Measurements from ENCODE around the gene RNF20.
"Not testable (repeated sequence)": the region's sequence is repeated elsewhere in the genome, so short reads cannot be mapped to it uniquely, and the experiment has no call there.

RNF20 gene

DNA sequence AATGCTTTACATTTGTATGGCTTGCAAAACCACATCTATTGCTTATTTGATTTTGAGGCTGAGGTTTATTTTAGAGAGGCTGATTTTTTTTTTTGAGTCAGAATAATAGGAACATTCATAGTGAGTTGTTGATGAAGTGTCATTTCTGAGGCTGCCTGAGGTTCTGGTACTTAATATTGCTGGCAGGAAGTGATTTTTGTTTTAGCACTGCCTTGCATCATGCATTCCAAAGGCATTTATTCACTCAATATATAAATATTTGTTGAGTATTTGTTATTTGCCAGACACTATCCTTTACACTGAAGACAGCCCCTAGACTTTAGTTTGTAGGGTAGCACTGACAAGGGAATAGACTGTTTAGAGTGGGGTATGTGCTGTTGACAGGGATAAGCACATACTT is 2.7 kb downstream of the RNF20 start:
- no peak for DNase-seq

DNA sequence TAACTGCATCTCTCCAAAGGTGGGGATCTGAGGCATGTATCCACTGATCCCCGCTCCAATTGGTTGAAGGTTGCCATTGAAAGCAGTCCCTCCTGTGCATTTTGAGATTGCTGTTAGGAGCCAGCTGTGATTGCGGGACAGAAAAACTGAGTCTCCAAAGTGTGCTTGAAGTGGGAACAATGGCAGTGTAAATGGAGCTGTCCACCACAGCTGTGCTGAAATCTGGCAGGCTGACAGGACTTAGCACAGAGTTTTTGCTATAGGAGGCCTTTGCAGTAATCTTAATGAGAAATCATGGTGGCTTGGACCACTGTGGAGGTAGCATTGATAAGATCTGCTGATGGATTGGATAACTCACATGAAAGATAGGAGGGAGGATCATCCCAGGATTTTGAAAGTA is 3.3 kb downstream of the RNF20 start:
- no peak for DNase-seq

DNA sequence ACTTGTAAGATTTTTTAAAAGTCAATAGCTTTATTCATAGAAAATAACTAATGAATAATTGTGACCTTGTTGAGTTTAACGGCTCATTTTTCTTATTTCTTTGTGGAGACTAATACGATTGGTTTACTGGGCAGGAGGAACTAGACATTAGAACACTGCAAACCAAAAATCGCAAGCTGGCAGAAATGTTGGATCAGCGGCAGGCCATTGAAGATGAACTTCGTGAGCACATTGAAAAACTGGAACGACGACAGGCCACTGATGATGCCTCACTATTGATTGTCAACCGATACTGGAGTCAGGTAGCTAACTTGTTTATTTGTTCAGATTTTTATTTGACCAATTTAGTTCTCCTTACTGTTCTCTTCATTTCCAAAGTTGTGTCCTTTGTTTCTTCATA is 6.4 kb downstream of the RNF20 start:
- no peak for DNase-seq

DNA sequence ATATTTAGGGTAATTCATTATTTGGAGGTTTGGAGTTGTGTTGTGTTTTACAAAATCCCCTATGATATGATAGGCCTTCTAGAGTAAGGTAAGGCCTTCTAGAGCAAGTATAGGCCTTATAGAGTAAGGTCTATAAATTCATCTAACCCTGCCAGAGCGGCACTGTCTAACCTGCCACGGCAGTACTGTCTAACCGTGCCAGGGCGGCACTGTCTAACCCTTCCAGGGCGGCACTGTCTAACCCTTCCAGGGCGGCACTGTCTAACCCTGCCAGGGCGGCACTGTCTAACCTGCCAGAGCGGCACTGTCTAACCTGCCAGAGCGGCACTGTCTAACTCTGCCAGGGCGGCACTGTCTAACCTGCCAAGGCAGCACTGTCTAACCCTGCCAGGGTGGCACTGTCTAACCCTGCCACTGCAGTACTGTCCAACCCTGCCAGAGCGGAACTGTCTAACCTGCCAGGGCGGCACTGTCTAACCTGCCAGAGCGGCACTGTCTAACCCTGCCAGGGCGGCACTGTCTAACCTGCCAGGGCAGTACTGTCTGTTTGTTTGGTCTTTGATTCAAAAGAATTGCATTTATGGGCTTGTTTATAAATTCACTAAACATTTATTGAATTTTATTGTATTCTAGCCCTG is 9.6 kb downstream of the RNF20 start:
- DNase-seq = no peak

DNA sequence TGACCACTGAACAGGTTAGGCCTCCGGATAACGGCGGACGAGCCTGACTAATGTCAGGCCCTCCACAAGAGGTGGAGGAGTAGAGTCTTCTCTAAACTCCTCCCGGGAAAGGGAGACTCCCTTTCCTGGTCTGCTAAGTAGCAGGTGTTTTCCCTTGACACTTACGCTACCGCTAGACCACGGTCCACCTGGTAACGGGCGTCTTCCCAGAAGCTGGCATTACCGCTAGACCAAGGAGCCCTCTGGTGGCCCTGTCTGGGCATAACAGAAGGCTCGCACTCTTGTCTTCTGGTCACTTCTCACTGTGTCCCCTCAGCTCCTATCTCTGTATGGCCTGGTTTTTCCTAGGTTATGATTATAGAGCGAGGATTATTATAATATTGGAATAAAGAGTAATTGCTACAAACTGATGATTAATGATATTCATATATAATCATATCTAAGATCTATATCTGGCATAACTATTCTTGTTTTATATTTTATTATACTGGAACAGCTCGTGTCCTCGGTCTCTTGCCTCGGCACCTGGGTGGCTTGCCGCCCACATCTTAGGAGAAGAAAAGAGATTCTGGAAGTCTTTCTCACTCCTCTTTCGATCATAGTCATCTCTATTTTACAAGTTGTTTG is 15.9 kb downstream of the RNF20 start:
- not testable (repeated sequence) for DNase-seq

DNA sequence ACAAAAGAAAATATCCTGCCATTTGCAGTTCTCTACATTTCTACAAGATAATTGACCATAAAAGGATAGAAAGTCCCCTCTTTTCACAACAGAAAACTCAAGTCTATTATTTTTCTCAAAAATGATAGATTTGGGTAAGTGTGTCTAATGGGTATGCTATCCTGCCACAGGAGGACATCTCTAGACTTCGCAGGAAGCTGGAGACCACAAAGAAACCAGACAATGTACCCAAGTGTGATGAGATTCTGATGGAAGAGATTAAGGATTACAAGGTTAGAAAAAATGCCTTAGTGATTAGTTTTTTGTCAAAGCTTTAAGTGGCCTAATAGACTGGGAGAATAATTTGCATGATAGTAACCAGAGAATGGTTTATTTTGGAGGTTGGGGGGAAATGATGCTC is 28.1 kb downstream of the RNF20 start:
- DNase-seq = no peak

DNA sequence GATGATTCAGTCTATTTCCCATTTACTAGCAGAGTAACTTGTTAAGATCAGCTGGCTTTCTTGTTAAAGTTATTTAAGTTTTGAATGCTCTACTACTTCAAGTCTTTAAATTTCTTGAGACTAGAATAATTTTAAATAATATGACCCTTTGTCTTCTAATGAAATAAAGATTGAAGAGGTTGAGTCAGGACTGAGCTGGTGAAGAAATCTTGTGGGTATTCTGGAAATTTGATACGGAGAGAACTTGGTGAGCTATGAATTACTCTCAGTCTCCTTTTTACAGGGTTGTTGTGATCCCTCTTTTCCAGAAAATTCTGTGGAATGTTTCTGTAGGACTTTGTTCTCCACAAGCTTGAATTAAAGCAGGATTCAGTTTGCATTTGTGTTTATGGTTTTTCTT is 29.3 kb downstream of the RNF20 start:
- no peak for DNase-seq

DNA sequence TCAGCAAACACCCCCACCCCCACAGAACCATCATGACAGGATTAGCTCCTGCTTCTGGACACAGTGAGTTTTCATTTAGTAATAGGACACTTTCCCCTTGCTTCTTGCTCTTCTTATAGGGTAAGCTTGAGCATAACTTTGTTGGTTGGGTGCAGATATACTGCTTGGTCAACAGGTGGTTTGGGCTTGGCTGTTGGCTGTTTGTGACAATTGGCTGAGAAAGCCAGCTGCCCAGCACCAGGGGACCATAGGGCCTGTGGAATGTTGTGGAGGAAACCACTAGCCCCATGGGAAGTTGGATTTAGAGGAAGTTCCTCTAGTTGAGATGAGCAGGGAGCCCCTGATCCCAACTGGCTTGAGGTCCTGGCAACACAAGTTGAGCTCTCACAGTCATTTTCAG is 30.6 kb downstream of the RNF20 start:
- DNase-seq = no peak

DNA sequence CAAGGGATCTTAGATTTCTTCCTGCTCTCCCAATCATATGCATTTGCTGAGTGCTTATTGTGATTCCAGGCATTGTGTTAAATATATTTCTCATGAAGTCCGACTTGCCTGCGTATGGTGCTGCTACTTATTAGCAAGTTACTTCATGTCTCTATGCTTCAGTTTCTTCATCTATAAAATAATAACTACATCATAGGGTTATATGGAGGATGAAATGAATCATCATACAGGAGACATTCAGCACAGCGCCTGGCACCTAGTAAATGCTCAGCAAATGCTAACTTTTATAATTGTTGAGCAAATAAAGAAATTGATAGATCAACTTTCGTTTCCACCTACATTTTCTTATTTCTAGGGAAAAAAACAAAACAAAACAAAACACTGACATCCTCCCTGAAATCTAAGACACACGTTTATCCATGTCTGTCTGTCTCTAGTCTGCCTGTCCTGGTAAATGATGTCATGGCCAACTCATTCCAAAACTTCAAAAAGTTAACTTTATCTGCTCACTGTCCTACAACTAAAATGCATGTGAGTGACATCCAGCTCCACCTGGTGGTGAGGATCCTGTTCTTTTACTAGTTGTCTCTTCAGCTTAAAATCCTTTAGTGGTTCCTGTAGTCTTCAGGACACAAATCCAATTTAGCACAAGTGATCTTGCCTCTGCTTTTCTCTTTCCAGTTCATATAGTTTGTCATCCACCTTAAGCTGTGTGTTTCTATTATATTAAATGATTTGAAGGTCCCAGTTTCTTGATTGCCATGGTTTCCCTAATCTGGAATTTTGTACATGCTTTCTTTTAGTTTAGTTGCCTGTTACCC is 33.5 kb downstream of the RNF20 start:
- DNase-seq = peak; percentile 6 to 30

DNA sequence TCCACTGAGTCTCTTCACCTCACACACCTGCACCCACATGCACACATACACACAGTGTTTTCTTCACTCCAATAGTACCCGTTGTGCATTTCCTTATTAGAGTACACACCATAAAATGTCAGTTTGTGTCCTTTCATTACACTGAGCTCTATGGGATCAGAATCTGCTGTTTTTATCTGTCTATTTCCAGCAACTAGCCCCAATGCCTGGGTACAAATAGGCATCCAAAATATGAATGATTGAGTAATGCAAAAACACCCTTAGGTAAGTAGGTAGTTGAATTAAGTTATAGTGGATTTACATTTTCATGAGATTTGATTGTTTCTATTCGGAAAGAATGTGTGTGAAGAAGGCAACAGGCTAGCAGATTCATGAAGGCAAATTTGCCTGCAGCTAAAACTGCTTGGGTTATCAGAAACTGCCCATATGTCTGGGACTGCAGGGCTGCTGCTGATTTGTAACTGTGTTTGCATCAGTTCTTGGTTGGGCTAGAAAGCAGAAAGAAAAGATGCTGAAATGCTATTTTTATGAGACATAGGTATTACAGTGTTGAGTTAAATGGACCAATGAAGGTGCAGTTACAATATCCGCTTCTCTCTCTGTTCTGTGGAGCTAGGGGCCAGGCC is 34.2 kb downstream of the RNF20 start:
- no peak for DNase-seq

DNA sequence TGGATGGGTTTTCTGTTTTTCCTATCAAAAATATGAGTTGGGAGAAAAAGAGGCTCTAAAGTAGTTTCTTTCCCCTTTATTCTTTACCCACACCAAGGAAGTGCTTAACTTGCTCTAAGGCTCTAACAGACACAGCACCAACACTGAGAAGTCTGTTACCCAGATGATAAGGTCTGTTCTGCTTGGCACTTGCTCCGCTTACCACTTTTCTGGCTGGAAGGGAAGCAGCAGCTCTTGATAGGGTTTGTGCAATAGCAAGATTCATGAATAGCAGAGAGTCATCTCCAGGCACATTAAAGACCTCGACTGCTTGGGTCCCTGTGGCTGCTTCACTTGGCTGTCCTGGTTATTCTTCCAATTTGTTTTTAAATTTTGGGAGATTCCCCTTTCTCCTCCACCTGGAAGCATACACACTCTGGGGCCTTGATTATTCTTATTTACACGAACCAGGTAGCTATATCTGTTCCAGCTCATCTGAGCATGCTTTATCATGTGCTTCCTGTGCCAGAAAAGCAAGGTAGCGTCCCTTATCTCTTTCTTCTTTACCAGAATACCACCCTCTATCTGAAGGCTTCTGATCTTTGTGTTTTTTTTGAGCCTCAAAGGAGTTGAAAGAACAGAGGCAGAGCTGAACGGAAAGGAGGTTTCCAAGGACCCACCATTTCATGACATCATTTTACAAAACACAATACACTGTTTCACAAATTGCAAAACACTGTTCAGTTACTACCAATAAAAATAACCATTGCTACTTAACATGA is 36.3 kb downstream of the RNF20 start:
- no peak for DNase-seq

DNA sequence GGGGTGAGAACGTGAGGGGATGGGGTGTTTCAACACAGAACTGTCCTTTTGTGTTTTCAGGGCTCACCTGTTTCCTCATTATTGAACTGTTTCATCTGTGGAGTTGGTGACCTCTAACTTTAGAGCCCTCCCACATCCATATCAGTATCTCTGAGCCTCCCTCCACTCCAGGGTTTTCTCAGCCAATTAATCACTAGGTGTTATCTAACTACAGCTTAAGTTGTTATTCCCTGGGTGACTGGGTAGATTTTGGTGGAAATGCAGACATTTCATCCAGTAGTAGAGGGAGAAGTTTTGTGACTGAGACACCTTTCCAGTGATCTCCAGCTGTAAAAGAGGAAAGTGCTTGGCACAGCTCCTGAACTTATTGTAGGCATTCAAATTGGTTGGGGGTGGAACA is 37.5 kb downstream of the RNF20 start:
- no peak for DNase-seq

DNA sequence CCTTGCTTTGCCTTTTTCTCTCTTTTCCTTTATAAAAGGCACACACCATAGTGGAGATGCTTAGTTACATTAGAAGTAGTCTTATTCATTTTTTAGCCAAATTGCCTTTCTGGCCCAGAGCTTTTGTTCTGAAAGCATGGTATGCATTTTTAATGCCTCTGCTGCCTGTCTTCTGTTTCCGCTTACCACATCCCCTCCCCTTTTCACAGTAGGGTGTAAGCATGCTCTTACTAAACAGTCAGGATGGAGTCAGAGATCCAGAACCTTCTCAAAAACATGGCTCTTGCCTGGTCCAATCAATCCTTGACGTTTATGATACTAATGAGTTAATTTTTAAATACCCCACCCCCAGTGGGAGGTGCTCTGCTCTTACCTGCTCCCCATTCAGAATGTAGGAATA is 38.7 kb downstream of the RNF20 start:
- DNase-seq = no peak

DNA sequence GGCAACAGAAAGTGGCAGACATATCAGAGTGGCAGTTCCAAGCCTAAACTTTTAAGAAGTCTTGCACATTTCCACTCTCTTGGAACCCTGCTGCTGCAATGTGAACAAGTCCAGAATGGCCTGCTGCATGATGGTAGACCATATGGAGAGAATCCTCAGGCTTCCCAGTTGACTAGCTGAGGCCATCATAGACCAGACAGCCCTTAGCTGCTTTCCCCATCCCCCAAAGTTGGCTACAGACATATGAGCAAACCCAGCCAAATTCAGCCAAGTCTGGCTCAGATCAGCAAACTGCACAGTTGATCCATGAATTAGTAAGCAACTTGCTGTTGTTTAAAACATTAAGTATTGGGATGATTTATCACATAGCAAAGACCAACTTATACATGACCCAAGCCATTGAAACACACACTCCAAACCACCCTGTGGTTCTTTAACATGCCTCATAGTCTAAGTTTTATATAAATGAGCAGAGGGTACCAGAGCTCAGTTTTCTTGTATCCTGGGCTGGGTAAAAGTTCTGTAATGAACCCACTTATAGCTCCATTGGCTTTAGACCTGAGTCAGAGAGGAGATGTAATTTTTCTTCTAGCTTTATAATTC is 41.2 kb downstream of the RNF20 start:
- no peak for DNase-seq

DNA sequence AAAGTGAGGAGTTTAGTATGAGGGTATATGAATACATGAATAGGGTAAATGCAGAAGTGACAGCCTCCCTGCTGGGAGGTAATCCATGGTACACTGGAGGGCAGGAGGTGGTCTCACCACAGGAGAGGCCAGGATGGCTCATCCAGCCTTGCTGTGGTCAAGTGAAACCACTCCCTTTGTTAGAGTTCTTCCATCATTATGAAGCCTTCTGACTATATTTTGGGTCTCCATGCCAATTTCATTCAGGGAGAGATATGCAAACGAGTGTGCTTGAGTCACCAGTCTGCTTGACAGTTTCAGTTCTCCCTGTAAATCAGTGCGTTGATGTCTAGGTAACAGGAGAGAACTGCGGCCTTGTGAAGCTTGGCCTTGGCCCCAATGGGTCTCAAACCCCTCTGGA is 44.7 kb downstream of the RNF20 start:
- no peak for DNase-seq

DNA sequence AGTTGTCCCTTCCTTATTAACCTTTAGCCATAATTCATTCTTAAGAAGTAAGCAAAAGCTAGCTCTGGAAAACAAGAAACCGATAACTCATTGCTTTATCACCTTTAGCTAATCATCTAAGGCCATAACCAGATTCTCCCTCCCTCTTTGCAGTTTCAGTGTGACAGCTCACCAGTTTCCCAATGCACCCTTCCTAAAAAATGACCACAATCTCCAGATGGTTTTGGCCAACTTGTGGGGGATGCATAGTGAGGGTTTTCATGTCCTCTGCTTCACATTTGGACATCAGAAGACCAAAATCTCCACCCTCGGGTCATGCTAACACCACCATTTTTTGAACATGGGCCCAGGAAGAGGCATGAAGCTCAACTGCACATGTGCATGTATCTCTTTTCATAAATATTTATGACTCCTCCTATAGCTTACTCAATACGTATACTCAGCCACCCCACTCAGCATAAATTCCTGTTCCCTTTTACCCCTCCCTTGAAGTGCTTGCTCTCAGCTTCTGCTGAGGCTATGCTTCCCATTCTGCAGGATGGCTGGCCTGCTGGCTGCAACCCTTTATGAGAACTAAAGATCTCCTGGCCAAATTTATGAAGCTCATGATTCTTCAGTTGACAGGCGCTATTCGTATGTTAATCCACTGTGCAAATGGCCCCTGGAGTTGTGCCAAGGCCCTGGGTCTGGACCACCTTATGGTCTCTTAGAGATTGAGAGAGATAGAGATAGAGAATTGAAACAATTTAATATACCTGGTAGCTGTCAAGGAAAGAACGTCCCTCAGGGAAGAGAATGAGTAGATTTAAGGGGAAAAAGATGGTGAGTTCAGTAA is 46.3 kb downstream of the RNF20 start:
- DNase-seq = no peak

DNA sequence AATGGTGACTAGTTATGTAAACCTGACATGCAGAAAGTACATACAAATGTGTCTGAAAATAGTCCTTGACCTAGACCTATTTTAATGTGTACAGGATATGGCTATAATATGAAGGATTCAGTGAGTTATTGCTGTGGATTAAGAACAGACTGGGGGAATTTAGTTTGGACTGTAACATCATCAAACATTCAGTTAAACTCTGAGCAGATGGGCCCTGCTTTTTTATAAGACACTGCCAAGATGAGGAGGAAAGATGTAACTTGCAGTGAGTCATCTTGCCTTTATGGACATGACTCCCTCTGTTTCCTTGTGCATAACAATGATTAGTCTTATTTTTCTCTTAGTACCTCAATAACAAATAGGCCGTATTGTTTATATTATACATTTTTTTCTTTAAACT is 48.9 kb downstream of the RNF20 start:
- no peak for DNase-seq

DNA sequence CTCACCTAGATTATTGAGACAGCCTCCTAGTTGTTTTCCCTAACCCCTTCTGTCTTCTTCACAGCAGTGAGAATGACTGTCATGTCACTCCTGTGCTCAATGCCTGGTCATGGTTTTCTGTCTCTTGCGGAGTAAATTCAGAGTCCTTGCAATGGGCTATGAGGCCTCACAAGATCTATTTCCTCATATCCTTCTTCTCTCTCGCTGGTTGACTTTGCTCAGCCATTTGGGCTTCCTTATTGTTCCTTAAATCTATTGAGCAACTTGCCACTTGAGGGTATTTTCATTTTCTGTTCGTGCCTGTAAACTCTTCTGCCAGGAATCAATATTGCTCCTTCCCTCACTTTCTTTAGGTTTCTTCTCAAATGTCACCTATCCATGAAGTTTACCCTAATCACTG is 52.1 kb downstream of the RNF20 start:
- DNase-seq = no peak

DNA sequence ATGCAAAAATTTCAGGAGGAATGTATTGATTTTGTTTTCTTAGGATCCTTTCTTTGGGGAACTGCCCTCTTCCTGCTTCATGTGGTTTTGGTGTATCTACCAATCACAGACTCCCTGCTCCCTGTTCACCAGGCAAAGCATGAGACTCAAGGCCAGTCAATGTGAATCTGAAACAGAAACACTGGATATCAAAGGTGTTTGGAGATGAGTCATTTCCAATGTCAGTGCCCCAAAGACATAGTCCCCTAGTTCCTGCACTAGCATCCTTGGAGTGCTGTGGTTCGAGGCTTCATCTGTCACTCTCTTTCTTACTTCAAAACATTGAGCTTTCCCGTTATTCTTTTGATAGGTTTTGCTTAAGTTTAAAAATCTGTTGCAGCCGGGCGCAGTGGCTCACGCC is 53.0 kb downstream of the RNF20 start:
- DNase-seq = no peak

DNA sequence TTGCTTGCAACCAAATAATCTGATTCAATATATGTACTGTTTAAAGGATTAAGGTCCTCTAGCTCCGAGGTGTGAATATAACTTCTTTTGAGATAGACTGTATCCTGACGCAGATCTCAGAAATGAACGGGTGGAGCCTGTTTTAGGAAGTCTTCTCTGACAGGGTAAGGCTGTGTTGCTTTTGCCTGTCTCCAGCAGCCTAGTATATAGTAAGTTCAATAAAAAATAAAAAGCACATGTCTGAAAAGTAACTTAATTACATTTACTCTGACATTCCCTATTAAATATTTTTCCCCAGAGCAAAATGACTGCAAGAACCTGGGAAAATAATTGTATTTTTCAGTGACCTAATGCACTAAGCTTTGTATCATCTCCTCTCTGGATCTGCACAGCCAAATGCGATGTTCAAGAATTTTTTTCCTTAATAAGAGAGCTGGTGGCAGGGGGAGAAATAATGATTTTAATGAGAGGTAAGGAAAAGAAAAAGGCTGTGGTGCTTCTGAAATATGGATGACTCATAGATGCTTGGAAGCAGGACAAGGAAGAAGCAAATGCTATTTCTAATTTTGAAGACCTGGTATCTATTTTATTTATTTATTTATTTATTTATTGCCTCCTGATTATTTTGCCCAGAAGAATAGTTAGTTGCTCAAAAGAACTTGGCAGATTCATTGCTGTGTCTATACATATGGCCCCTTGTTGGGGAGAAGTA is 53.8 kb downstream of the RNF20 start:
- DNase-seq = no peak

DNA sequence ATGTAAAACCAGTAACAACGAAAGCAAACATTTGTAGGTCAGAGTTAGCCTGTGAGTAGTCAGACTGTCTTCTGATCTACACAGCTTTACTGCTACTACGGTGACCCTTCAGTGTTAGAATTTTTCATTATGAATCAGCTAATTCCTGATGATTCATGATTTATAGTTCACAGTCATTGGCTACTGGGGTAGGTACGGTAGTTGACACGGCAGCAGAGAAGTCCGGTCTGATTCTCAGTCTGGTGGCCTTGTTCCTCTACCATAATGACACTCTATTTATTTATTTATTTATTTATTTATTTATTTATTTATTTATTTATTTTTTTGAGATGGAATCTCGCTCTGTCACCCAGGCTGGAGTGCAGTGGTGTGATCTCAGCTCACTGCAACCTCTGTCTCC is 56.4 kb downstream of the RNF20 start:
- DNase-seq = not testable (repeated sequence)

Measured in activated CD4-positive, alpha-beta T cell treated with anti-CD3 and anti-CD28 coated beads, Interleukin-2, amount 50 U/mL, for 4 hours (primary cell).